Lung (tissue), 12 donors: ENCODE results near the gene SNRPD1. TPM values are rescaled to one million over a fixed set of nuclear protein-coding genes. Genes with fewer than 3 reads are reported as not detected.

Experiments
- ATAC-seq: fragments of 200-7000 bp; cut with Tn5 transposase; one replicate; pipeline ENCODE4 v1.9.1; 2020; ENCODE audit warnings: moderate number of reproducible peaks; ENCODE audit not compliant: insufficient read depth, low FRiP score
- DNase-seq, 3 donors: peaks; one replicate each; pipeline ENCODE4 v3.0.0-alpha.2; 2013 to 2017
- H3K27ac ChIP-seq, 2 donors: one replicate each; pipeline ENCODE4 v1.5.1; 2013; ENCODE audit warnings: mild to moderate bottlenecking in 2 of 2, moderate library complexity in 2 of 2, control low read depth in 1 of 2, inconsistent platforms in 1 of 2, low read depth in 1 of 2, low read length in 1 of 2
- H3K27me3 ChIP-seq, 3 donors: one replicate each; pipeline ENCODE4 v1.5.1; 2013; ENCODE audit warnings: low read length in 2 of 3; ENCODE audit not compliant: control insufficient read depth in 3 of 3, insufficient read depth in 3 of 3
- H3K36me3 ChIP-seq, 4 donors: one replicate each; pipeline ENCODE4 v1.5.1; 2013; ENCODE audit warnings: low read length in 4 of 4, mild to moderate bottlenecking in 1 of 4, moderate library complexity in 1 of 4; ENCODE audit not compliant: control insufficient read depth in 4 of 4, insufficient read depth in 4 of 4
- H3K4me1 ChIP-seq, 5 donors: one replicate each; pipeline ENCODE4 v1.5.1; 2013; ENCODE audit warnings: low read length in 5 of 5, mild to moderate bottlenecking in 2 of 5, moderate library complexity in 1 of 5; ENCODE audit not compliant: control insufficient read depth in 5 of 5, insufficient read depth in 5 of 5
- H3K4me3 ChIP-seq: one replicate; pipeline ENCODE4 v1.5.1; 2013; ENCODE audit warnings: mild to moderate bottlenecking, control low read depth, moderate library complexity
- H3K9ac ChIP-seq, 2 donors: one replicate each; pipeline ENCODE4 v1.5.1; 2013; ENCODE audit warnings: low read length in 2 of 2, control low read depth in 1 of 2; ENCODE audit not compliant: insufficient read depth in 1 of 2
- H3K9me3 ChIP-seq, 4 donors: one replicate each; pipeline ENCODE4 v1.5.1; 2013; ENCODE audit warnings: low read length in 3 of 4, mild to moderate bottlenecking in 1 of 4, moderate library complexity in 1 of 4; ENCODE audit not compliant: control insufficient read depth in 4 of 4, insufficient read depth in 3 of 4
- CTCF ChIP-seq: IDR thresholded peaks from 2 replicates; pipeline ENCODE4 v1.5.1; 2012; ENCODE audit warnings: mild to moderate bottlenecking; ENCODE audit errors: control extremely low read depth, extremely low read depth
- WGBS, 2 donors: extraction: QIAGEN DNeasy Blood & Tissue Kit; methylation state at CpG; one replicate each; pipeline ENCODE4 v1.1.7; 2013; 5-methylcytosine and 5-hydroxymethylcytosine counted together
- polyA plus RNA-seq, 2 donors: library from polyadenylated mRNA; stranded (reverse); fragments of 200-250 nt; gene quantifications; one replicate each; pipeline ENCODE4 v1.2.1, GENCODE V29; 2013
- total RNA-seq, 2 donors: library from RNA; depleted of rRNA in 1 of 2; stranded (reverse); fragments of >200 nt in 1 of 2; gene quantifications; one replicate each; pipeline ENCODE4 v1.2.1, GENCODE V29; 2014 to 2021
- donor health status: control.
- donor health status: control.
- donor health status: Bipolar disorder and iron deficiency.
- donor health status: healthy.
- donor health status: DM: yes; HTN: yes; CAD: no.

The SNRPD1 gene
- total and polyA plus RNA-seq, 4 donors: 13.7 to 37.0 (median 21.7) TPM

- 74 to 75% methylated on average over 9 of the region's 9 CpGs for WGBS, 2 donors
- Histone ChIP-seq H3K4me3 (no peak overlapping the region), H3K4me1 (no peaks in the 10 kb centered on the region), H3K9ac (no peak overlapping the region), H3K27ac (no peak overlapping the region), H3K27me3 (no peaks in the 10 kb centered on the region), H3K36me3 (peaks cover 10 to 29% (median 21%) of the 10 kb centered on the region in 4 donors), H3K9me3 (no peaks in the 10 kb centered on the region)
- DNase-seq (no peak), ATAC-seq (no peak)
- no peak for TF ChIP-seq CTCF
Measured at GRCh38 chr18:21629089-21629832, 17.1 kb downstream of the SNRPD1 start.

- Histone ChIP-seq H3K4me1 (no peaks in the 10 kb centered on the region), H3K9me3 (no peaks in the 10 kb centered on the region), H3K27ac (no peak overlapping the region), H3K27me3 (no peaks in the 10 kb centered on the region), H3K4me3 (no peak overlapping the region), H3K36me3 (peaks cover 4 to 22% (median 12%) of the 10 kb centered on the region in 4 donors), H3K9ac (no peak overlapping the region)
- DNase-seq (no peak), ATAC-seq (no peak)
- WGBS, 2 donors: 95 to 100% methylated on average over 1 of the region's 1 CpG
- TF ChIP-seq CTCF: no peak
Measured at GRCh38 chr18:21632393-21632792, 20.3 kb downstream of the SNRPD1 start.

GRCh38 chr18:21634588-21635199 lies 22.6 kb downstream of the SNRPD1 start:
- ATAC-seq: no peak
- Histone ChIP-seq H3K36me3 (peaks cover 2 to 11% (median 8%) of the 10 kb centered on the region in 4 donors), H3K27me3 (no peaks in the 10 kb centered on the region), H3K4me3 (no peak overlapping the region), H3K9ac (no peak overlapping the region), H3K27ac (no peak overlapping the region), H3K9me3 (no peaks in the 10 kb centered on the region), H3K4me1 (no peaks in the 10 kb centered on the region)
- 92 to 98% methylated on average over 4 of the region's 4 CpGs for WGBS, 2 donors
- DNase-seq: no peak
- no peak for TF ChIP-seq CTCF
